H1 (cell line): ENCODE data around the gene DEFB113. TPM values are rescaled to one million over a fixed set of nuclear protein-coding genes. Genes with fewer than 3 reads are reported as not detected.
"Not testable (repeated sequence)": the region's sequence is repeated elsewhere in the genome, so short reads cannot be mapped to it uniquely, and the experiment has no call there.

Experiments used
- CTCF ChIA-PET: fragments of 300-600 bp; sonication (Branson Sonifier 250); formaldehyde crosslinking; loops from one replicate; lab custom pipeline; 2021; ENCODE audit not compliant: partially characterized antibody; lab: Charles Lee
- POLR2A ChIA-PET: fragments of 300-600 bp; sonication (Branson Sonifier 250); formaldehyde crosslinking; loops from one replicate; lab custom pipeline; 2021; ENCODE audit warnings: inconsistent platforms; ENCODE audit not compliant: partially characterized antibody; lab: Charles Lee
- DNase-seq, 2 experiments: peaks; one replicate each; pipeline versions ENCODE4 v3.0.0 to v3.0.0-alpha.2; 2010 to 2022; ENCODE audit warnings: low spot score in 2 of 2, low read depth in 1 of 2, mixed read lengths in 1 of 2
- FAIRE-seq: peaks from 2 replicates; lab custom pipeline; 2011; peaks lifted over from hg19 to GRCh38; lab: Jason Lieb, UNC
- H2AFZ ChIP-seq: 2 replicates; pipeline ENCODE4 v1.8.1; 2012; ENCODE audit warnings: low read length, inconsistent platforms
- H2AK5ac ChIP-seq: 2 replicates; pipeline ENCODE4 v1.6.1; 2013; ENCODE audit warnings: low read depth, low read length
- H2BK120ac ChIP-seq: replicated peaks from 2 replicates; pipeline ENCODE3; 2013; ENCODE audit warnings: low read depth, low read length, inconsistent platforms
- H2BK12ac ChIP-seq: 2 replicates; pipeline ENCODE4 v1.6.1; 2013; ENCODE audit warnings: low read depth, low read length
- H2BK15ac ChIP-seq: 2 replicates; pipeline ENCODE4 v1.6.1; 2013; ENCODE audit warnings: low read length
- H2BK20ac ChIP-seq: 2 replicates; pipeline ENCODE4 v1.6.1; 2013; ENCODE audit warnings: low read length
- H2BK5ac ChIP-seq: 2 replicates; pipeline ENCODE4 v1.6.1; 2013; ENCODE audit warnings: low read depth, low read length
- H3K14ac ChIP-seq: 2 replicates; pipeline ENCODE4 v1.6.1; 2013; ENCODE audit warnings: inconsistent platforms; ENCODE audit not compliant: insufficient read length
- H3K18ac ChIP-seq: 2 replicates; pipeline ENCODE4 v1.6.1; 2013; ENCODE audit warnings: low read length; ENCODE audit errors: extremely low read depth
- H3K23ac ChIP-seq: 2 replicates; pipeline ENCODE4 v1.6.1; 2013; ENCODE audit warnings: inconsistent platforms; ENCODE audit not compliant: insufficient read length
- H3K23me2 ChIP-seq: 2 replicates; pipeline ENCODE4 v1.6.1; 2013; ENCODE audit warnings: low read depth, low read length
- H3K27ac ChIP-seq: 2 replicates; pipeline ENCODE4 v1.6.1; 2011; ENCODE audit warnings: low read depth, low read length, inconsistent platforms
- H3K27me3 ChIP-seq, 4 experiments: replicated peaks in 1 of 4; 1 replicate in 1 of 4; 2 replicates in 3 of 4; pipeline versions ENCODE4 v1.6.1 to v1.8.1; 2011 to 2013; ENCODE audit warnings: low read length in 3 of 4, mild to moderate bottlenecking in 3 of 4, inconsistent platforms in 2 of 4, mixed read lengths in 2 of 4, moderate library complexity in 1 of 4; ENCODE audit not compliant: control insufficient read depth in 3 of 4, insufficient read depth in 3 of 4; ENCODE audit errors: extremely low read depth in 1 of 4
- H3K36me3 ChIP-seq, 4 experiments: 2 replicates each; pipeline versions ENCODE4 v1.6.1 to v1.8.1; 2011 to 2013; ENCODE audit warnings: mild to moderate bottlenecking in 4 of 4, low read length in 3 of 4, moderate library complexity in 2 of 4, control low read depth in 1 of 4, inconsistent platforms in 1 of 4; ENCODE audit not compliant: insufficient read depth in 4 of 4, control insufficient read depth in 2 of 4
- H3K4ac ChIP-seq: replicated peaks from 2 replicates; pipeline ENCODE3; 2013; ENCODE audit warnings: low read length, low read depth, mixed read lengths, inconsistent platforms; ENCODE audit not compliant: insufficient read length
- H3K4me1 ChIP-seq, 4 experiments: replicated peaks in 1 of 4; 1 replicate in 1 of 4; 2 replicates in 3 of 4; pipeline versions ENCODE4 v1.6.1 to v1.8.1; 2011 to 2013; ENCODE audit warnings: low read length in 3 of 4, inconsistent platforms in 2 of 4, mixed read lengths in 1 of 4; ENCODE audit not compliant: insufficient read depth in 4 of 4, control insufficient read depth in 3 of 4
- H3K4me2 ChIP-seq, 2 experiments: 2 replicates each; pipeline versions ENCODE4 v1.6.1 to v1.8.1; 2011 to 2013; ENCODE audit warnings: low read depth in 2 of 2, low read length in 2 of 2, control low read depth in 1 of 2, inconsistent platforms in 1 of 2, mild to moderate bottlenecking in 1 of 2; ENCODE audit not compliant: insufficient read depth in 1 of 2
- H3K4me3 ChIP-seq, 4 experiments: fragments of 200-600, 300-600 bp in 1 of 4; sonication (generic), shearing (Covaris generic), sonication (Bioruptor Twin) in 1 of 4; 2 replicates each; pipeline versions ENCODE4 v1.5.1 to v1.8.1; 2011 to 2016; ENCODE audit warnings: low read length in 4 of 4, low read depth in 3 of 4, control low read depth in 2 of 4, inconsistent platforms in 2 of 4, mild to moderate bottlenecking in 2 of 4, mixed read lengths in 1 of 4, moderate library complexity in 1 of 4; ENCODE audit not compliant: insufficient read depth in 2 of 4; ENCODE audit errors: extremely low read depth in 1 of 4
- H3K56ac ChIP-seq: replicated peaks from 2 replicates; pipeline ENCODE3; 2013; ENCODE audit warnings: low read depth, mild to moderate bottlenecking, mixed read lengths, low read length, inconsistent platforms; ENCODE audit not compliant: insufficient read length
- H3K79me1 ChIP-seq: 2 replicates; pipeline ENCODE4 v1.6.1; 2013; ENCODE audit warnings: low read depth, low read length, control low read depth
- H3K79me2 ChIP-seq, 2 experiments: 2 replicates each; pipeline versions ENCODE4 v1.6.1 to v1.8.1; 2012 to 2013; ENCODE audit warnings: low read length in 2 of 2, mild to moderate bottlenecking in 2 of 2, inconsistent platforms in 1 of 2; ENCODE audit not compliant: insufficient read depth in 2 of 2, control insufficient read depth in 1 of 2
- H3K9ac ChIP-seq, 4 experiments: replicated peaks in 1 of 4; 1 replicate in 1 of 4; 2 replicates in 3 of 4; pipeline versions ENCODE4 v1.6.1 to v1.8.1; 2011 to 2013; ENCODE audit warnings: low read depth in 3 of 4, low read length in 3 of 4, control low read depth in 2 of 4, mild to moderate bottlenecking in 2 of 4, moderate library complexity in 2 of 4, inconsistent platforms in 1 of 4; ENCODE audit errors: extremely low read depth in 1 of 4
- H3K9me3 ChIP-seq, 2 experiments: 2 replicates each; pipeline versions ENCODE4 v1.6.1 to v1.8.1; 2012 to 2013; ENCODE audit warnings: mild to moderate bottlenecking in 2 of 2, moderate library complexity in 2 of 2, control low read depth in 1 of 2, inconsistent platforms in 1 of 2, low read depth in 1 of 2, low read length in 1 of 2, mixed read lengths in 1 of 2; ENCODE audit not compliant: insufficient read depth in 2 of 2
- H4K20me1 ChIP-seq, 2 experiments: replicated peaks in 1 of 2; 2 replicates each; pipeline versions ENCODE3 to v1.8.1; 2011 to 2013; ENCODE audit warnings: inconsistent platforms in 2 of 2, low read length in 2 of 2, mild to moderate bottlenecking in 1 of 2; ENCODE audit not compliant: insufficient read depth in 2 of 2, control insufficient read depth in 1 of 2
- H4K5ac ChIP-seq: 2 replicates; pipeline ENCODE4 v1.6.1; 2013; ENCODE audit warnings: low read length, low read depth, mixed read lengths, inconsistent platforms; ENCODE audit not compliant: insufficient read length
- H4K8ac ChIP-seq: 2 replicates; pipeline ENCODE4 v1.8.0; 2013; ENCODE audit warnings: mild to moderate bottlenecking, moderate library complexity, low read length, inconsistent platforms; ENCODE audit not compliant: insufficient read depth; ENCODE audit errors: extremely low read depth
- H4K91ac ChIP-seq: replicated peaks from 2 replicates; pipeline ENCODE3; 2013; ENCODE audit warnings: low read length, mixed read lengths, inconsistent platforms; ENCODE audit not compliant: insufficient read length
- WGBS, 2 experiments: shearing (Covaris generic) in 1 of 2; methylation state at CpG; one replicate each; pipeline versions ENCODE4 v1.1.6 to v1.1.7; 2013 to 2015; ENCODE audit warnings: low lambda C conversion rate in 2 of 2, mixed read lengths in 2 of 2, inconsistent platforms in 1 of 2, low coverage in 1 of 2, missing lambda C conversion rate in 1 of 2; ENCODE audit not compliant: insufficient replicate concordance in 2 of 2, insufficient coverage in 1 of 2, insufficient read length in 1 of 2; ENCODE audit errors: extremely low coverage in 1 of 2, missing lambda C conversion rate in 1 of 2; 5-methylcytosine and 5-hydroxymethylcytosine counted together
- polyA plus RNA-seq, 7 experiments: library from polyadenylated mRNA; depleted of rRNA in 3 of 7; stranded (reverse) in 5 of 7; unstranded in 2 of 7; fragments of >200 nt in 5 of 7; fragments of 200-250 nt in 2 of 7; gene quantifications; 1 replicate in 5 of 7; 2 replicates in 1 of 7; 4 replicates in 1 of 7; pipeline versions ENCODE4 v1.2.1 to v1.2.3, GENCODE V29; 2011 to 2013; ENCODE audit warnings: missing spikeins in 2 of 7, mixed read lengths in 2 of 7
- total RNA-seq: library from RNA; stranded (reverse); fragmentation: NEBNext Ultra II Directional; extraction: Animal tissue kit (Norgen Biotek cat#: 25700); gene quantifications from 2 replicates; pipeline ENCODE4 v1.2.1, GENCODE V29; 2021

DEFB113 gene
- total and polyA plus RNA-seq, 2 of the 8 experiments (the other 6 are each of a cell fraction or from before 2014, with no cell fraction given): not detected

GRCh38 chr6:49944068-49944467 lies 25.4 kb downstream of the DEFB113 start:
- DNase-seq, H2AFZ ChIP-seq, H3K79me1 ChIP-seq, POLR2A ChIA-PET, H2BK120ac ChIP-seq, H3K27ac ChIP-seq, H3K9me3 ChIP-seq, H3K4me3 ChIP-seq, H3K4me1 ChIP-seq, H2BK20ac ChIP-seq, H2AK5ac ChIP-seq, H2BK12ac ChIP-seq, H3K79me2 ChIP-seq, FAIRE-seq, H4K5ac ChIP-seq, H3K4ac ChIP-seq, H3K36me3 ChIP-seq, H2BK5ac ChIP-seq, H3K56ac ChIP-seq, H3K4me2 ChIP-seq, H3K18ac ChIP-seq, H3K23ac ChIP-seq, H3K23me2 ChIP-seq, H3K14ac ChIP-seq, H3K9ac ChIP-seq, H4K20me1 ChIP-seq, H4K91ac ChIP-seq, H2BK15ac ChIP-seq, H3K27me3 ChIP-seq, H4K8ac ChIP-seq: not testable (repeated sequence)
- CTCF ChIA-PET: interaction anchor here (1.2 kb wide), 1 partner anchor 20 kb away, joined by 3 read pairs; the partner anchor contains the start of gene DEFB114
- 90% methylated on average over 3 of the region's 3 CpGs; no CpG with 5 or more reads in 1 of the 2 experiments for WGBS, 2 experiments
